GM23338 (cell line): ENCODE results near the gene FAM98A. TPM values are rescaled to one million over a fixed set of nuclear protein-coding genes. Genes with fewer than 3 reads are reported as not detected.
A peak's percentile ranks its signal among the peaks of the same experiment; 100 is the strongest.

Experiments used
- ATAC-seq: fragments of 200-7000 bp; cut with Tn5 transposase; 3 replicates; pipeline ENCODE4 v1.9.1; 2020
- DNase-seq: peaks from one replicate; pipeline ENCODE4 v3.0.0-alpha.2; 2015; ENCODE audit warnings: low spot score
- H2AFZ ChIP-seq: fragments of 200-600 bp; sonication (generic); 2 replicates; pipeline ENCODE4 v1.8.0; 2016; ENCODE audit warnings: antibody characterized with exemption, mild to moderate bottlenecking, moderate library complexity
- H3F3A ChIP-seq: fragments of 200-600 bp; sonication (generic); replicated peaks from 2 replicates; pipeline ENCODE4 v1.8.0; 2017; ENCODE audit warnings: antibody characterized with exemption, mixed run types, low read depth
- H3K27ac ChIP-seq: fragments of 200-600 bp; sonication (generic); 2 replicates; pipeline ENCODE4 v1.6.1; 2016; ENCODE audit warnings: low read depth
- H3K27me3 ChIP-seq: fragments of 200-600 bp; sonication (generic); 2 replicates; pipeline ENCODE4 v1.8.0; 2016; ENCODE audit warnings: mild to moderate bottlenecking, mixed run types, moderate library complexity; ENCODE audit not compliant: insufficient read depth
- H3K36me3 ChIP-seq: fragments of 200-600 bp; sonication (generic); 2 replicates; pipeline ENCODE4 v1.8.0; 2016; ENCODE audit warnings: mild to moderate bottlenecking; ENCODE audit not compliant: insufficient read depth
- H3K4me1 ChIP-seq: fragments of 200-600 bp; sonication (generic); 2 replicates; pipeline ENCODE4 v1.8.0; 2016; ENCODE audit warnings: mild to moderate bottlenecking, moderate library complexity; ENCODE audit not compliant: insufficient read depth
- H3K4me2 ChIP-seq: fragments of 200-600 bp; sonication (generic); 2 replicates; pipeline ENCODE4 v1.7.1; 2017; ENCODE audit warnings: mixed run types
- H3K4me3 ChIP-seq: fragments of 200-600 bp; sonication (generic); 2 replicates; pipeline ENCODE4 v1.6.1; 2016; ENCODE audit warnings: mixed run types
- H3K79me2 ChIP-seq: fragments of 200-600 bp; sonication (generic); replicated peaks from 2 replicates; pipeline ENCODE4 v1.8.0; 2017; ENCODE audit warnings: mild to moderate bottlenecking; ENCODE audit not compliant: insufficient read depth
- H3K9me2 ChIP-seq: fragments of 200-600 bp; sonication (generic); 2 replicates; pipeline ENCODE4 v1.8.0; 2017; ENCODE audit not compliant: insufficient read depth
- H4K20me1 ChIP-seq: fragments of 200-600 bp; sonication (generic); replicated peaks from 2 replicates; pipeline ENCODE4 v1.8.0; 2017; ENCODE audit warnings: mild to moderate bottlenecking; ENCODE audit not compliant: insufficient read depth
- H3K27ac Mint-ChIP-seq: 2 replicates; pipeline ENCODE4 v1.8.0; 2020; ENCODE audit warnings: inconsistent platforms, mild to moderate bottlenecking, moderate library complexity, mixed read lengths
- H3K27me3 Mint-ChIP-seq: 3 replicates; pipeline ENCODE4 v1.8.0; 2022; ENCODE audit warnings: low read depth, mild to moderate bottlenecking, moderate library complexity, mixed read lengths, inconsistent platforms; ENCODE audit not compliant: insufficient read depth, poor library complexity
- H3K36me3 Mint-ChIP-seq: 3 replicates; pipeline ENCODE4 v1.8.0; 2021; ENCODE audit warnings: low read depth, mild to moderate bottlenecking, inconsistent platforms, moderate library complexity, mixed read lengths
- H3K4me1 Mint-ChIP-seq: 3 replicates; pipeline ENCODE4 v1.8.0; 2020; ENCODE audit warnings: mild to moderate bottlenecking, inconsistent platforms, mixed read lengths
- H3K4me3 Mint-ChIP-seq: 3 replicates; pipeline ENCODE4 v1.8.0; 2021; ENCODE audit warnings: moderate library complexity, mild to moderate bottlenecking, inconsistent platforms, mixed read lengths
- H3K9me3 Mint-ChIP-seq: 3 replicates; pipeline ENCODE4 v1.8.0; 2020; ENCODE audit warnings: moderate library complexity, mild to moderate bottlenecking, inconsistent platforms, mixed read lengths
- CREB1 ChIP-seq: fragments of 250-450 bp; sonication (Bioruptor Pico); IDR thresholded peaks from 2 replicates; pipeline ENCODE4 v1.5.0; 2020; ENCODE audit warnings: low read depth, mild to moderate bottlenecking, moderate library complexity
- CTCF ChIP-seq, 2 experiments: fragments of 200-600 bp in 1 of 2; sonication (generic) in 1 of 2; conservative IDR thresholded peaks; 2 replicates each; pipeline versions ENCODE4 v1.5.1 to v1.6.1; 2016 to 2017; ENCODE audit warnings: antibody characterized with exemption in 2 of 2, low read depth in 2 of 2, mild to moderate bottlenecking in 2 of 2, moderate library complexity in 1 of 2
- ETS1 ChIP-seq: IDR thresholded peaks from 2 replicates; pipeline ENCODE4 v1.6.1; 2016; ENCODE audit warnings: antibody characterized with exemption
- EZH2 ChIP-seq: fragments of 200-600 bp; sonication (generic); IDR thresholded peaks from one replicate; pipeline ENCODE4 v1.8.0; 2017; ENCODE audit warnings: antibody characterized with exemption, mild to moderate bottlenecking, low read depth; ENCODE audit not compliant: unreplicated experiment
- EZH2phosphoT487 ChIP-seq: fragments of 200-600 bp; sonication (generic); IDR thresholded peaks from one replicate; pipeline ENCODE4 v1.8.1; 2018; ENCODE audit warnings: antibody characterized with exemption; ENCODE audit not compliant: unreplicated experiment
- JUNB ChIP-seq: IDR thresholded peaks from one replicate; pipeline ENCODE4 v1.6.1; 2016; ENCODE audit warnings: antibody characterized with exemption; ENCODE audit not compliant: unreplicated experiment
- NANOG ChIP-seq: IDR thresholded peaks from 2 replicates; pipeline ENCODE4 v1.6.1; 2016; ENCODE audit warnings: antibody characterized with exemption, borderline replicate concordance
- POLR2AphosphoS5 ChIP-seq: IDR thresholded peaks from 2 replicates; pipeline ENCODE4 v1.6.1; 2016; ENCODE audit warnings: antibody characterized with exemption, low read depth
- REST ChIP-seq: IDR thresholded peaks from one replicate; pipeline ENCODE4 v1.6.1; 2018; ENCODE audit warnings: antibody characterized with exemption; ENCODE audit not compliant: unreplicated experiment
- STAT1 ChIP-seq: IDR thresholded peaks from one replicate; pipeline ENCODE4 v1.6.1; 2016; ENCODE audit warnings: antibody characterized with exemption; ENCODE audit not compliant: unreplicated experiment
- ZNF114 ChIP-seq: fragments of 250-450 bp; sonication (Bioruptor Pico); IDR thresholded peaks from 2 replicates; pipeline ENCODE4 v1.5.0; 2020; ENCODE audit warnings: mild to moderate bottlenecking, moderate library complexity
- ZNF331 ChIP-seq: fragments of 250-450 bp; sonication (Bioruptor Pico); IDR thresholded peaks from 2 replicates; pipeline ENCODE4 v1.5.0; 2020; ENCODE audit warnings: low read depth, mild to moderate bottlenecking, moderate library complexity
- ZNF462 ChIP-seq: fragments of 250-450 bp; sonication (Bioruptor Pico); IDR thresholded peaks from 2 replicates; pipeline ENCODE4 v1.5.0; 2020; ENCODE audit warnings: mild to moderate bottlenecking, moderate library complexity
- polyA plus RNA-seq: library from polyadenylated mRNA; unstranded; fragments of >200 nt; fragmentation: Nextera tagmentation; extraction: Ambion mirVana; gene quantifications from 2 replicates; pipeline ENCODE4 v1.2.1, GENCODE V29; 2016
- total RNA-seq: library from RNA; depleted of rRNA; stranded (reverse); fragments of >200 nt; shearing (Covaris generic); gene quantifications from 2 replicates; pipeline ENCODE4 v1.2.3, GENCODE V29; 2014

Gene FAM98A
- total and polyA plus RNA-seq, 2 experiments from 2014 or later, result 68.6 to 149 TPM

GRCh38 chr2:33598561-33599174 lies 431 bp downstream of the FAM98A start:
- TF ChIP-seq EZH2 (no peak), ETS1 (no peak), ZNF331 (CRISPR knock-in tag) (no peak), CTCF (conservative IDR thresholded peaks at IDR 0.05; ENCODE audit: low read depth in 2 of 2) (no peak), ZNF462 (CRISPR knock-in tag) (no peak), EZH2phosphoT487 (no peak), REST (no peak), ZNF114 (CRISPR knock-in tag) (no peak), STAT1 (no peak), JUNB (no peak), CREB1 (CRISPR knock-in tag) (no peak), POLR2AphosphoS5 (no peak), NANOG (no peak)
- Histone ChIP-seq H3K36me3 (peaks cover 5% of the 10 kb centered on the region; the same call in 1 of the 2 replicates), H3K27ac (no peak overlapping the region; the same call in 1 of the 2 replicates), H3K27me3 (no peaks in the 10 kb centered on the region), H3F3A (no peaks in the 10 kb centered on the region), H2AFZ (peak overlapping the region; percentile 30; the same call in 1 of the 2 replicates), H3K79me2 (peaks cover 81% of the 10 kb centered on the region), H4K20me1 (no peaks in the 10 kb centered on the region), H3K4me3 (peak overlapping the region; percentile 69), H3K9me2 (no peaks in the 10 kb centered on the region), H3K4me1 (peaks cover 31% of the 10 kb centered on the region), H3K4me2 (peak overlapping the region; percentile 90)
- no peaks in the 10 kb centered on the region for H3K9me3 Mint-ChIP-seq
- H3K27ac Mint-ChIP-seq, result peak overlapping the region; percentile 96
- peaks cover 14% of the 10 kb centered on the region for H3K36me3 Mint-ChIP-seq
- peak overlapping the region; percentile 93 for H3K4me3 Mint-ChIP-seq
- peaks cover 9% of the 10 kb centered on the region for H3K27me3 Mint-ChIP-seq
- DNase-seq (peak; percentile 47), ATAC-seq (peak; percentile 50)
- H3K4me1 Mint-ChIP-seq, result peaks cover 23% of the 10 kb centered on the region
